Measurements from ENCODE around the gene TMEM52B. TPM values are rescaled to one million over a fixed set of nuclear protein-coding genes. Genes with fewer than 3 reads are reported as not detected.

TMEM52B gene
- total and polyA plus RNA-seq, 4 experiments from 2014 or later = not detected

DNA sequence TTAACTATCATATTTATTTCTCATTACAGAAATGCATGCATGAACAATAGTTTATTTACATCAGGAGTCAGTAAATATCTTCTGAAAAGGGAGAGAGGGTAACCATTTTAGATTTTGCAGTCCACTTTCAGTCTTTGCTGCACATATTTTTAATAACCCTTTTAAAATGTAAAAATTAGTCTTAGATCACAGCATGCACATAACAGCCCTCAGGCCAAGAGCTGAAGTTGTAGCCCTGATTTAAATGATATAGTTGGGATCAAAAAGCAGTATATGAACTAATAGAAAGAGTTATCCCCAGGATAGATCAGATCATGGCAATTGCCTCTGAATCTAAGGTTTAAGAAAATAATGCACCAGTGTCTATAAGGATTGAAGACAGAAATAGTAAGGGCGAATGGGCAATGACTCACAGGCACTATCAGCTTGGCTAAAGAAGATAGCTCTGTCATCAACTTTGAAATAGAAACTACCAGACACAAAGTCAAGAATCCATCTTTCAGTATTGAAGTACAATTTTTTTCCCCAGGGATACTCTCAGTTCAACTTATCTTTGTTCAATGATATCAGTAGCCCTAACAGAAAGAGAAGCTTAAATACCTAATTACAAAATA, 35.7 kb upstream of the TMEM52B start:
- H3K4me1 Mint-ChIP-seq = no peaks in the 10 kb centered on the region
- H3K27ac Mint-ChIP-seq = no peak overlapping the region
- H3K4me3 ChIP-seq (ENCODE audit: low read length in 2 of 2) = no peak overlapping the region
- no peak for DNase-seq
- H3K27me3 Mint-ChIP-seq = peaks cover 1 to 9% of the 10 kb centered on the region in 2 donors
- POLR2A ChIA-PET (ENCODE audit: partially characterized antibody) = no interaction called here
- H3K9me3 Mint-ChIP-seq = peaks cover 0 to 2% (median 0%) of the 10 kb centered on the region in 8 donors
- H3K4me1 ChIP-seq (ENCODE audit: insufficient read depth, low read length) = no peaks in the 10 kb centered on the region
- CTCF ChIA-PET (ENCODE audit: partially characterized antibody) = interaction anchor here (0.6 to 1.9 kb wide), 4 partner anchors 10 to 979 kb away, joined by 3 to 14 read pairs (median 4); no protein-coding TSS in a partner anchor
- H3K27me3 ChIP-seq (ENCODE audit: insufficient read depth, low read length) = no peaks in the 10 kb centered on the region
- no peaks in the 10 kb centered on the region for H3K9me3 ChIP-seq (ENCODE audit: control insufficient read depth in 1 of 2, low read length in 2 of 2)
- H3K27ac ChIP-seq (ENCODE audit: low read depth, low read length) = no peak overlapping the region
- H3K36me3 ChIP-seq (ENCODE audit: insufficient read depth, low read length) = no peaks in the 10 kb centered on the region
- H3K36me3 Mint-ChIP-seq = no peaks in the 10 kb centered on the region
- H3K4me3 Mint-ChIP-seq = no peak overlapping the region
- intact Hi-C loops (cut with micrococcal nuclease) = loop anchor here (5.0 kb wide), 1 partner anchor 346 kb away; no protein-coding TSS in a partner anchor

DNA sequence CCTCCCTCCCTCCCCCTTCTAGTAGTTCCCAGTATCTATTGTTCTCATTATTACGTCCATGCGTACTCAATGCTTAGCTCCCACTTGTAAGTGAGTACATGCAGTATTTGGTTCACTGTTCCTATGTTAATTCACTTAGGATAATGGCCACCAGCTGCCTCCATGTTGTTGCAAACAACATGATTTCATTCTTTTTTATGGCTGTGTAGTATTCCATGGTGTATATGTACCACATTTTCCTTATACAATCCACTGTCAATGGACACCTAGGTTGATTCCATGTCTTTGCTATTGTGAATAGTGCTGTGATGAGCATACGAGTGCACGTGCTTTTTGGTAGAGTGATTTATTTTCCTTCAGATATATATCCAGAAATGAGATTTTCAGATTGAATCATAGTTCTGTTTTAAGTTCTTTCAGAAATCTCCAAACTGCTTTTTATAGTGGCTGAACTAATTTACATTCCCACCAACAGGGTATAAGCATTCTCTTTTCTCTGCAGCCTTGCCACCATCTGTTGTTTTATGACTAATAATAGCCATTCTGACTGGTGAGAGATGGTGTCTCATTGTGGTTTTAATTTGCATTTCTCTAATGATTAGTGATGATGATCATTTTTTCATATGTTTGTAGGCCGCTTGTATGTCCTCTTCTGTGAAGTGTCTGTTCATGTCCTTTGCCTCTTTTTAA, 31.0 kb upstream of the TMEM52B start:
- peaks cover 0 to 2% (median 0%) of the 10 kb centered on the region in 8 donors for H3K9me3 Mint-ChIP-seq
- H3K4me1 ChIP-seq (ENCODE audit: insufficient read depth, low read length) = no peaks in the 10 kb centered on the region
- no peaks in the 10 kb centered on the region for H3K9me3 ChIP-seq (ENCODE audit: control insufficient read depth in 1 of 2, low read length in 2 of 2)
- H3K27me3 ChIP-seq (ENCODE audit: insufficient read depth, low read length) = no peaks in the 10 kb centered on the region
- H3K36me3 ChIP-seq (ENCODE audit: insufficient read depth, low read length) = no peaks in the 10 kb centered on the region
- no peak overlapping the region for H3K27ac ChIP-seq (ENCODE audit: low read depth, low read length)
- H3K36me3 Mint-ChIP-seq = no peaks in the 10 kb centered on the region
- H3K4me3 ChIP-seq (ENCODE audit: low read length in 2 of 2) = no peak overlapping the region
- intact Hi-C loops (cut with micrococcal nuclease) = no loop called here
- H3K4me3 Mint-ChIP-seq = no peak overlapping the region
- POLR2A ChIA-PET (ENCODE audit: partially characterized antibody) = no interaction called here
- DNase-seq = no peak
- CTCF ChIA-PET (ENCODE audit: partially characterized antibody) = interaction anchor here (1.0 kb wide), 1 partner anchor 28 kb away, joined by 3 read pairs; no protein-coding TSS in a partner anchor
- H3K27ac Mint-ChIP-seq = no peak overlapping the region
- H3K4me1 Mint-ChIP-seq = peaks cover 0 to under 1% (median under 1%) of the 10 kb centered on the region in 4 donors
- H3K27me3 Mint-ChIP-seq = peaks cover 0 to 7% of the 10 kb centered on the region in 2 donors

DNA sequence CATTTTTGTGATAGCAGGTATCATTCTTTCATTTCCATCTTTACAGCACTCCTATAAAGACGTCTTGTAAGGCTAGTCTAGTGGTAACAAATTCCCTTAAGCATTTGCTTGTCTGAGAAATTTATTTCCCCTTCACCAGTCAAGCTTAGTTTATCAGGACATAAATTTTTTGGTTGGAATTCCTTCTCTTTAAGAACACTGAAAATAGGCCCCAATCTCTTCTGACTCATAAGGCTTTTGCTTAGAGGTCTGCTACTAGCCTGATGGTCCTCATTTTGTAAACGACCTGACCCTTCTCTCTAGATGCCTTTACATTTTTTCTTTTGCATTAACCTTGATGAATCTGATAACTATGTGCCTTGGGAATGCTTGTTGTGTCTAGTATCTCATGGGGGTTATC, 27.2 kb upstream of the TMEM52B start:
- Histone ChIP-seq H3K4me3 (ENCODE audit: low read length in 2 of 2) (no peak overlapping the region), H3K36me3 (ENCODE audit: insufficient read depth, low read length) (no peaks in the 10 kb centered on the region), H3K27ac (ENCODE audit: low read depth, low read length) (no peak overlapping the region), H3K9me3 (ENCODE audit: control insufficient read depth in 1 of 2, low read length in 2 of 2) (no peaks in the 10 kb centered on the region), H3K4me1 (ENCODE audit: insufficient read depth, low read length) (peaks cover 14% of the 10 kb centered on the region), H3K27me3 (ENCODE audit: insufficient read depth, low read length) (no peaks in the 10 kb centered on the region)
- no peak for DNase-seq
- H3K9me3 Mint-ChIP-seq = no peaks in the 10 kb centered on the region
- H3K4me3 Mint-ChIP-seq = no peak overlapping the region
- peaks cover 6 to 14% (median 11%) of the 10 kb centered on the region in 4 donors for H3K4me1 Mint-ChIP-seq
- peak overlapping the region in 1 of 7 donors; percentile 43 for H3K27ac Mint-ChIP-seq
- intact Hi-C loops (cut with micrococcal nuclease) = loop anchor here (2.0 to 5.0 kb wide), 2 partner anchors 61 to 521 kb away; partner anchors contain the start of genes GABARAPL1 and STYK1
- no peaks in the 10 kb centered on the region for H3K36me3 Mint-ChIP-seq
- POLR2A ChIA-PET (ENCODE audit: partially characterized antibody) = no interaction called here
- CTCF ChIA-PET (ENCODE audit: partially characterized antibody) = interaction anchor here (0.6 to 3.5 kb wide), 3 partner anchors 15 to 42 kb away, joined by 3 to 53 read pairs (median 28); no protein-coding TSS in a partner anchor
- H3K27me3 Mint-ChIP-seq = peaks cover 7 to 11% of the 10 kb centered on the region in 2 donors

DNA sequence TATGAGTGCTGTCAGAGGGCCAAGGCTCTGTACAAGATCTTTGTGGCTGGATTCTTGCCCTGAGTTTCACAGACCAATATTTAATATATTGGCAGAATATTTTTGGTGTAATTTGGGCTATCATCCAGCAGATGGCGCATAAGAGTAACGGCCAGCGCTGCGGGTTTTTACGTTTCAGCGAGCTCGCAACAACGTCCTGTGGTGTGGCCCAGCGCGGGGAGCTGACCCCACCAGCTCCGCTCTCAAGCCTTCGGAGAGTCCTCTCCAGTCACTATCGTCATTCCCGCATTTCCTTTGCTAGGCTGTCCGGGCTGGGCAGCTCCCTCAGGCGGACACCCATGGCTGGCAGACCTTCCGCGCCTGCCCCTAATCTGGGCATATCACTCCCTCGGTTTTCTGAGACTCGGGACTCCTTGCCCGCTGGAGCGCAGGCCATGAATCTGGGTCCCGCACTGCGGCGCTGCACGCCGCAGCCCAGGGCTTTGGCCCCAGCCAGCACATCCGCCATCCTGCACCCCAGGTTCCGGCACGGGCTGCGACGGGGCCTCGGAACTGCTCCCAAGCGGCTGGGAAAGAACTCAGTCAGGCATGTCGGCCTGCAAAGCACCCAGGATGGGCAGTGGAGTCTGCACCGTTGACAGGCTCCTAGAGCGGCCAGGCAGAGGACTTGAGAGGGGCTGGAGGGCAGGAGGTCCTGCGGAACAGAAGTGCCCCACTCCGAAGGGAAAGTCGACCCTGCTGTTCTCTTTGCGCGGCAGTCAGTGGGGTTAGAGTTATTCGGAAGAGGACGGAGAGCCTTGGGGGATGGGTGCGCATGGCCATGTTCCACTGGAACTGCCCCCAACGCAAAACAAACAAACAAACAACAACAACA, 25.3 kb upstream of the TMEM52B start:
- peak; percentile 57 to 65 (median 63) for DNase-seq
- Histone ChIP-seq H3K4me3 (ENCODE audit: low read length in 2 of 2) (peak overlapping the region; percentile 84 to 92), H3K36me3 (ENCODE audit: insufficient read depth, low read length) (no peaks in the 10 kb centered on the region), H3K27ac (ENCODE audit: low read depth, low read length) (peak overlapping the region; percentile 9), H3K27me3 (ENCODE audit: insufficient read depth, low read length) (no peaks in the 10 kb centered on the region), H3K4me1 (ENCODE audit: insufficient read depth, low read length) (peaks cover 14% of the 10 kb centered on the region), H3K9me3 (ENCODE audit: control insufficient read depth in 1 of 2, low read length in 2 of 2) (no peaks in the 10 kb centered on the region)
- intact Hi-C loops (cut with micrococcal nuclease) = loop anchor here (1.0 to 5.0 kb wide), 4 partner anchors 37 to 519 kb away; partner anchors contain the start of genes GABARAPL1 and STYK1
- H3K27me3 Mint-ChIP-seq = peaks cover 7 to 11% of the 10 kb centered on the region in 2 donors
- no peaks in the 10 kb centered on the region for H3K36me3 Mint-ChIP-seq
- peak overlapping the region; percentile 25 to 88 (median 78) for H3K27ac Mint-ChIP-seq
- H3K4me3 Mint-ChIP-seq = peak overlapping the region; percentile 88 to 96 (median 91)
- no peaks in the 10 kb centered on the region for H3K9me3 Mint-ChIP-seq
- peaks cover 6 to 14% (median 11%) of the 10 kb centered on the region in 4 donors for H3K4me1 Mint-ChIP-seq
- ChIA-PET CTCF (ENCODE audit: partially characterized antibody) (interaction anchor here (0.6 to 3.5 kb wide), 31 partner anchors 8 to 407 kb away, joined by 3 to 53 read pairs (median 3); no protein-coding TSS in a partner anchor), POLR2A (ENCODE audit: partially characterized antibody) (interaction anchor here (0.5 to 0.8 kb wide), 2 partner anchors 59 to 117 kb away, joined by 3 read pairs; partner anchors contain the start of gene GABARAPL1)

- Mint-ChIP-seq H3K36me3 (no peaks in the 10 kb centered on the region), H3K27ac (peak overlapping the region in 3 of 7 donors; percentile 25 to 46 (median 29)), H3K4me1 (peaks cover 6 to 14% (median 11%) of the 10 kb centered on the region in 4 donors), H3K9me3 (no peaks in the 10 kb centered on the region), H3K4me3 (peak overlapping the region; percentile 88 to 96 (median 91)), H3K27me3 (peaks cover 7 to 11% of the 10 kb centered on the region in 2 donors)
- intact Hi-C loops (cut with micrococcal nuclease) = loop anchor here (5.0 kb wide), 1 partner anchor 518 kb away; the partner anchor contains the start of gene STYK1
- peak overlapping the region; percentile 84 to 92 for H3K4me3 ChIP-seq (ENCODE audit: low read length in 2 of 2)
- H3K27ac ChIP-seq (ENCODE audit: low read depth, low read length) = no peak overlapping the region
- peaks cover 14% of the 10 kb centered on the region for H3K4me1 ChIP-seq (ENCODE audit: insufficient read depth, low read length)
- POLR2A ChIA-PET (ENCODE audit: partially characterized antibody) = interaction anchor here (0.6 kb wide), 1 partner anchor 407 kb away, joined by 3 read pairs; no protein-coding TSS in a partner anchor
- DNase-seq = no peak
- no peaks in the 10 kb centered on the region for H3K9me3 ChIP-seq (ENCODE audit: control insufficient read depth in 1 of 2, low read length in 2 of 2)
- CTCF ChIA-PET (ENCODE audit: partially characterized antibody) = interaction anchor here (0.7 to 3.3 kb wide), 8 partner anchors 11 to 339 kb away, joined by 3 to 28 read pairs (median 4); no protein-coding TSS in a partner anchor
- no peaks in the 10 kb centered on the region for H3K36me3 ChIP-seq (ENCODE audit: insufficient read depth, low read length)
- H3K27me3 ChIP-seq (ENCODE audit: insufficient read depth, low read length) = no peaks in the 10 kb centered on the region
Observed at GRCh38 chr12:10154145-10154496, 24.7 kb upstream of the TMEM52B start.

DNA sequence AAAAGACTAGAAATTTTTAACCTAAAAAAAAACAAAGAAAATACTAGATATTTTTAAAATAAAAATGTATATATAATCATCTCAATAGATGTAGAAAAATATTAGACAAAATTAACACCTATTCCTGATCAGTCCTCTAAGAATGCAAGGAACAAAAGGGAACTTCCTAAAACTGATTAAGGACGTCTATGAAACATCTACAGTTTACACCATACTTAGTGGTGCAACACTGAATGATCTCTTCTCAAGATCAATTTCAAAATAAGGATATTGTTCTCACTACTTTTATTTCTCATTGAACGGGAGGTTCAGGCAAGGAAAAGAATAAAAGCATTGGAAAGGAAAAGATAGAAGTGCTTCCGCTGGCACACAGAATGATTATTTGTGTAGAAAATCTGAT, 22.9 kb upstream of the TMEM52B start:
- DNase-seq = no peak
- H3K9me3 ChIP-seq (ENCODE audit: control insufficient read depth in 1 of 2, low read length in 2 of 2) = no peaks in the 10 kb centered on the region
- intact Hi-C loops (cut with micrococcal nuclease) = no loop called here
- no peaks in the 10 kb centered on the region for H3K27me3 ChIP-seq (ENCODE audit: insufficient read depth, low read length)
- Mint-ChIP-seq H3K27ac (no peak overlapping the region), H3K4me1 (peaks cover 6 to 14% (median 11%) of the 10 kb centered on the region in 4 donors), H3K27me3 (peaks cover 7 to 11% of the 10 kb centered on the region in 2 donors), H3K9me3 (no peaks in the 10 kb centered on the region), H3K4me3 (no peak overlapping the region), H3K36me3 (no peaks in the 10 kb centered on the region)
- peaks cover 14% of the 10 kb centered on the region for H3K4me1 ChIP-seq (ENCODE audit: insufficient read depth, low read length)
- no peaks in the 10 kb centered on the region for H3K36me3 ChIP-seq (ENCODE audit: insufficient read depth, low read length)
- H3K4me3 ChIP-seq (ENCODE audit: low read length in 2 of 2) = no peak overlapping the region
- H3K27ac ChIP-seq (ENCODE audit: low read depth, low read length) = no peak overlapping the region
- ChIA-PET CTCF (ENCODE audit: partially characterized antibody) (no interaction called here), POLR2A (ENCODE audit: partially characterized antibody) (no interaction called here)
